Measurements from ENCODE around the gene GJA4. TPM values are rescaled to one million over a fixed set of nuclear protein-coding genes. Genes with fewer than 3 reads are reported as not detected.

The GJA4 gene
- total and polyA plus RNA-seq, 2 donors (not counting 1 experiment from before 2014, with no cell fraction given), result not detected

- Histone ChIP-seq H3K79me2 (ENCODE audit: control insufficient read depth, insufficient read depth, low read length) (no peaks in the 10 kb centered on the region), H3K9me3 (ENCODE audit: control extremely low read depth in 1 of 3, control insufficient read depth in 2 of 3, insufficient read depth in 1 of 3, low read length in 2 of 3) (no peaks in the 10 kb centered on the region), H3K4me2 (replicated peaks; ENCODE audit: low read depth, low read length, poor library complexity, severe bottlenecking) (no peak overlapping the region), H3K27ac (ENCODE audit: low read length in 2 of 2) (no peak overlapping the region), H3K4me3 (ENCODE audit: control extremely low read depth in 1 of 5, extremely low read depth in 1 of 5, insufficient read depth in 1 of 5, low read depth in 2 of 5, low read length in 4 of 5) (no peak overlapping the region), H3K9ac (ENCODE audit: low read length) (no peak overlapping the region), H2AFZ (ENCODE audit: insufficient read depth, low read depth, low read length, poor library complexity, severe bottlenecking) (no peak overlapping the region), H3K4me1 (ENCODE audit: control insufficient read depth in 2 of 2, insufficient read depth in 2 of 2, low read length in 2 of 2) (peaks cover 0 to 5% of the 10 kb centered on the region in 2 donors), H3K36me3 (replicated peaks in 1 of 2; ENCODE audit: control extremely low read depth in 1 of 2, control insufficient read depth in 1 of 2, extremely low read depth in 1 of 2, insufficient read depth in 2 of 2, low read length in 1 of 2) (no peaks in the 10 kb centered on the region), H3K27me3 (replicated peaks in 1 of 4; ENCODE audit: control extremely low read depth in 1 of 4, control insufficient read depth in 3 of 4, insufficient read depth in 4 of 4, low read length in 3 of 4) (peaks cover 0 to 8% (median 0%) of the 10 kb centered on the region in 4 experiments), H4K20me1 (ENCODE audit: control insufficient read depth, insufficient read depth, low read length, poor library complexity, severe bottlenecking) (no peaks in the 10 kb centered on the region)
- H3K27me3 Mint-ChIP-seq, result peaks cover 16% of the 10 kb centered on the region
- CTCF ChIA-PET, result interaction anchor here (2.0 kb wide), 1 partner anchor 1113 kb away, joined by 6 read pairs; no protein-coding TSS in a partner anchor
- H3K9me3 Mint-ChIP-seq (ENCODE audit: insufficient read depth), result no peaks in the 10 kb centered on the region
- intact Hi-C loops (cut with micrococcal nuclease), result no loop called here
- peaks cover 4% of the 10 kb centered on the region for H3K4me1 Mint-ChIP-seq
- 93% methylated on average over 3 of the region's 4 CpGs for WGBS (ENCODE audit: insufficient coverage)
- ATAC-seq (ENCODE audit: low read depth) (no peak), DNase-seq (no peak)
- H3K27ac Mint-ChIP-seq, result no peak overlapping the region
- TF ChIP-seq EZH2 (IDR thresholded peaks at IDR 0.05; ENCODE audit: borderline replicate concordance, insufficient read depth, low read depth, low read length, poor library complexity, severe bottlenecking) (no peak), CTCF (IDR thresholded peaks at IDR 0.05) (no peak)
- no peak overlapping the region for H3K4me3 Mint-ChIP-seq
- POLR2A ChIA-PET, result no interaction called here
Measured at GRCh38 chr1:34746101-34746500, 46.7 kb upstream of the GJA4 start.

- Histone ChIP-seq H3K9me3 (ENCODE audit: control extremely low read depth in 1 of 3, control insufficient read depth in 2 of 3, insufficient read depth in 1 of 3, low read length in 2 of 3) (no peaks in the 10 kb centered on the region), H3K9ac (ENCODE audit: low read length) (no peak overlapping the region), H3K4me2 (replicated peaks; ENCODE audit: low read depth, low read length, poor library complexity, severe bottlenecking) (no peak overlapping the region), H2AFZ (ENCODE audit: insufficient read depth, low read depth, low read length, poor library complexity, severe bottlenecking) (no peak overlapping the region), H3K27me3 (replicated peaks in 1 of 4; ENCODE audit: control extremely low read depth in 1 of 4, control insufficient read depth in 3 of 4, insufficient read depth in 4 of 4, low read length in 3 of 4) (peaks cover 0 to 6% (median 0%) of the 10 kb centered on the region in 4 experiments), H3K4me1 (ENCODE audit: control insufficient read depth in 2 of 2, insufficient read depth in 2 of 2, low read length in 2 of 2) (peaks cover 0 to 5% of the 10 kb centered on the region in 2 donors), H3K4me3 (ENCODE audit: control extremely low read depth in 1 of 5, extremely low read depth in 1 of 5, insufficient read depth in 1 of 5, low read depth in 2 of 5, low read length in 4 of 5) (no peak overlapping the region), H4K20me1 (ENCODE audit: control insufficient read depth, insufficient read depth, low read length, poor library complexity, severe bottlenecking) (no peaks in the 10 kb centered on the region), H3K36me3 (replicated peaks in 1 of 2; ENCODE audit: control extremely low read depth in 1 of 2, control insufficient read depth in 1 of 2, extremely low read depth in 1 of 2, insufficient read depth in 2 of 2, low read length in 1 of 2) (no peaks in the 10 kb centered on the region), H3K79me2 (ENCODE audit: control insufficient read depth, insufficient read depth, low read length) (no peaks in the 10 kb centered on the region), H3K27ac (ENCODE audit: low read length in 2 of 2) (no peak overlapping the region)
- Mint-ChIP-seq H3K27ac (no peak overlapping the region), H3K4me1 (peaks cover 4% of the 10 kb centered on the region), H3K27me3 (peaks cover 14% of the 10 kb centered on the region), H3K9me3 (ENCODE audit: insufficient read depth) (no peaks in the 10 kb centered on the region), H3K4me3 (no peak overlapping the region)
- POLR2A ChIA-PET, result no interaction called here
- intact Hi-C loops (cut with micrococcal nuclease), result no loop called here
- DNase-seq (no peak), ATAC-seq (ENCODE audit: low read depth) (no peak)
- CTCF ChIA-PET, result interaction anchor here (2.0 kb wide), 1 partner anchor 1114 kb away, joined by 6 read pairs; no protein-coding TSS in a partner anchor
- TF ChIP-seq CTCF (IDR thresholded peaks at IDR 0.05), result no peak
- no peak for TF ChIP-seq EZH2 (IDR thresholded peaks at IDR 0.05; ENCODE audit: borderline replicate concordance, insufficient read depth, low read depth, low read length, poor library complexity, severe bottlenecking)
- WGBS (ENCODE audit: insufficient coverage), result 89% methylated on average over 8 of the region's 18 CpGs
Measured at GRCh38 chr1:34746785-34747637, 45.8 kb upstream of the GJA4 start.

Data from B cell (primary cell).